ENCODE results near the gene TEX44.

DNA sequence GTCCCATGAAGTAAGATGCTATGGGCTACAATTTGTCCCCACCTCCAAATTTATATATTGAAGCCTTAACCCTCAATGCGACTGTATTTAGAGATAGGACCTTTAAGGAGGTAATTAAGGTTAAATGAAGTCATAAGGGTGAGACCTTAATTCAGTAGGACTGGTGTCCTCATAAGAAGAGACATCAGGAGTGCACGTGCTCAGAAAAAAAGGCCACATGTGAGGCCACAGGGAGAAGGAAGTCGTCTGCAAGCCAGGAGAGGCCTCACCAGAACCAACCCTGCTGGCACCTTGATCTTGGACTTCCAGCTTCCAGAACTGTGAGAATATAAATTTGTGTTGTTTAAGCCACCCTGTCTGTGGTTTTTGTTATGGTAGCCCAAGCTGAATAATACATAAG lies 25.5 kb upstream of the TEX44 start:
- TF ChIP-seq RAD21 (conservative IDR thresholded peaks at IDR 0.05), result no peak
- TF ChIP-seq TAF1 (IDR thresholded peaks at IDR 0.05; ENCODE audit: low read depth), result no peak
- TF ChIP-seq, protein P1, sequence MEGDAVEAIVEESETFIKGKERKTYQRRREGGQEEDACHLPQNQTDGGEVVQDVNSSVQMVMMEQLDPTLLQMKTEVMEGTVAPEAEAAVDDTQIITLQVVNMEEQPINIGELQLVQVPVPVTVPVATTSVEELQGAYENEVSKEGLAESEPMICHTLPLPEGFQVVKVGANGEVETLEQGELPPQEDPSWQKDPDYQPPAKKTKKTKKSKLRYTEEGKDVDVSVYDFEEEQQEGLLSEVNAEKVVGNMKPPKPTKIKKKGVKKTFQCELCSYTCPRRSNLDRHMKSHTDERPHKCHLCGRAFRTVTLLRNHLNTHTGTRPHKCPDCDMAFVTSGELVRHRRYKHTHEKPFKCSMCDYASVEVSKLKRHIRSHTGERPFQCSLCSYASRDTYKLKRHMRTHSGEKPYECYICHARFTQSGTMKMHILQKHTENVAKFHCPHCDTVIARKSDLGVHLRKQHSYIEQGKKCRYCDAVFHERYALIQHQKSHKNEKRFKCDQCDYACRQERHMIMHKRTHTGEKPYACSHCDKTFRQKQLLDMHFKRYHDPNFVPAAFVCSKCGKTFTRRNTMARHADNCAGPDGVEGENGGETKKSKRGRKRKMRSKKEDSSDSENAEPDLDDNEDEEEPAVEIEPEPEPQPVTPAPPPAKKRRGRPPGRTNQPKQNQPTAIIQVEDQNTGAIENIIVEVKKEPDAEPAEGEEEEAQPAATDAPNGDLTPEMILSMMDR (IDR thresholded peaks at IDR 0.05; ENCODE audit: poor library complexity, severe bottlenecking), result no peak
- TF ChIP-seq POLR2AphosphoS5 (IDR thresholded peaks at IDR 0.05), result no peak
- no peak for TF ChIP-seq EP300 (conservative IDR thresholded peaks at IDR 0.05; ENCODE audit: poor library complexity, severe bottlenecking)
- no peak for TF ChIP-seq SMC3 (conservative IDR thresholded peaks at IDR 0.05; ENCODE audit: poor library complexity)
- TF ChIP-seq REST (IDR thresholded peaks at IDR 0.05; ENCODE audit: borderline replicate concordance), result no peak

All from neural cell (in vitro differentiated cells).